WTC11 (cell line): ENCODE results near the gene SVOPL. TPM values are rescaled to one million over a fixed set of nuclear protein-coding genes. Genes with fewer than 3 reads are reported as not detected.

ENCODE experiments used
- ATAC-seq: fragments of 200-7000 bp; cut with Tn5 transposase; 2 replicates; pipeline ENCODE4 v1.10.0; 2021; ENCODE audit warnings: mild to moderate bottlenecking, moderate library complexity
- CTCF ChIA-PET: fragments of 300-600 bp; sonication (Branson Sonifier 250); formaldehyde crosslinking; loops from one replicate; lab custom pipeline; 2021; ENCODE audit warnings: antibody characterized with exemption; lab: Charles Lee
- POLR2A ChIA-PET: fragments of 350-600 bp; sonication (Branson Sonifier 250); formaldehyde crosslinking; loops from one replicate; lab custom pipeline; 2021; ENCODE audit warnings: antibody characterized with exemption; lab: Charles Lee
- DNase-seq: peaks from one replicate; pipeline ENCODE4 v3.0.0; 2021; ENCODE audit warnings: low spot score
- H3K27ac Mint-ChIP-seq: 2 replicates; pipeline ENCODE4 v1.8.0; 2021; ENCODE audit warnings: mixed read lengths
- H3K27me3 Mint-ChIP-seq: 2 replicates; pipeline ENCODE4 v1.8.0; 2021; ENCODE audit warnings: low read depth, mild to moderate bottlenecking, moderate library complexity, mixed read lengths
- H3K36me3 Mint-ChIP-seq: 2 replicates; pipeline ENCODE4 v1.8.0; 2021; ENCODE audit warnings: mixed read lengths
- H3K4me1 Mint-ChIP-seq: 2 replicates; pipeline ENCODE4 v1.8.0; 2022; ENCODE audit warnings: mixed read lengths
- H3K4me3 Mint-ChIP-seq: 2 replicates; pipeline ENCODE4 v1.8.0; 2021; ENCODE audit warnings: mild to moderate bottlenecking, moderate library complexity, mixed read lengths
- H3K9me3 Mint-ChIP-seq: 2 replicates; pipeline ENCODE4 v1.8.0; 2021; ENCODE audit warnings: mixed read lengths
- ARID4B ChIP-seq: sonication (generic); formaldehyde crosslinking; IDR thresholded peaks from 2 replicates; pipeline ENCODE4 v1.8.0; 2023; ENCODE audit warnings: missing genetic modification reagents, mild to moderate bottlenecking, borderline replicate concordance
- ATF1 ChIP-seq: sonication (generic); formaldehyde crosslinking; IDR thresholded peaks from 2 replicates; pipeline ENCODE4 v1.8.1; 2023; ENCODE audit warnings: mild to moderate bottlenecking, moderate library complexity, missing genetic modification reagents
- CDX4 ChIP-seq: fragments of 250-450 bp; sonication (Bioruptor Pico); IDR thresholded peaks from 2 replicates; pipeline ENCODE4 v1.9.0; 2021; ENCODE audit warnings: moderate library complexity, mild to moderate bottlenecking, inconsistent platforms, borderline replicate concordance
- CREB1 ChIP-seq: sonication (generic); formaldehyde crosslinking; IDR thresholded peaks from 2 replicates; pipeline ENCODE4 v1.8.0; 2023; ENCODE audit warnings: mild to moderate bottlenecking, missing genetic modification reagents
- CREM ChIP-seq: sonication (generic); formaldehyde crosslinking; IDR thresholded peaks from 2 replicates; pipeline ENCODE4 v1.8.1; 2022; ENCODE audit warnings: mild to moderate bottlenecking, missing genetic modification reagents, moderate library complexity
- GABPB1 ChIP-seq: sonication (generic); formaldehyde crosslinking; IDR thresholded peaks from 2 replicates; pipeline ENCODE4 v1.8.1; 2023; ENCODE audit warnings: mild to moderate bottlenecking, missing genetic modification reagents
- GTF2I ChIP-seq: fragments of 250-450 bp; sonication (Bioruptor Pico); conservative IDR thresholded peaks from 2 replicates; pipeline ENCODE4 v1.4.0; 2021; ENCODE audit warnings: mild to moderate bottlenecking
- HMGA2 ChIP-seq: fragments of 250-450 bp; sonication (Bioruptor Pico); IDR thresholded peaks from 2 replicates; pipeline ENCODE4 v1.4.0; 2021; ENCODE audit warnings: mild to moderate bottlenecking, moderate library complexity
- HMGXB4 ChIP-seq: sonication (generic); formaldehyde crosslinking; IDR thresholded peaks from 2 replicates; pipeline ENCODE4 v1.8.1; 2023; ENCODE audit warnings: mild to moderate bottlenecking, moderate library complexity, missing genetic modification reagents
- IRF1 ChIP-seq: sonication (generic); formaldehyde crosslinking; IDR thresholded peaks from 2 replicates; pipeline ENCODE4 v1.8.0; 2023; ENCODE audit warnings: missing genetic modification reagents
- MLX ChIP-seq: sonication (generic); formaldehyde crosslinking; IDR thresholded peaks from 2 replicates; pipeline ENCODE4 v1.8.1; 2023; ENCODE audit warnings: mild to moderate bottlenecking, missing genetic modification reagents, moderate library complexity
- MXD4 ChIP-seq: fragments of 250-450 bp; sonication (Bioruptor Pico); IDR thresholded peaks from 2 replicates; pipeline ENCODE4 v1.8.0; 2021; ENCODE audit warnings: mild to moderate bottlenecking, moderate library complexity, borderline replicate concordance
- MYBL2 ChIP-seq: sonication (generic); formaldehyde crosslinking; IDR thresholded peaks from 2 replicates; pipeline ENCODE4 v1.8.1; 2023; ENCODE audit warnings: mild to moderate bottlenecking, moderate library complexity, missing genetic modification reagents
- PREB ChIP-seq: sonication (generic); formaldehyde crosslinking; IDR thresholded peaks from 2 replicates; pipeline ENCODE4 v1.8.1; 2022; ENCODE audit warnings: mild to moderate bottlenecking, missing genetic modification reagents, moderate library complexity, borderline replicate concordance
- RELA ChIP-seq: sonication (generic); formaldehyde crosslinking; IDR thresholded peaks from 2 replicates; pipeline ENCODE4 v1.8.1; 2022; ENCODE audit warnings: missing genetic modification reagents, mild to moderate bottlenecking, borderline replicate concordance
- USF2 ChIP-seq: sonication (generic); formaldehyde crosslinking; IDR thresholded peaks from 2 replicates; pipeline ENCODE4 v1.8.1; 2023; ENCODE audit warnings: mild to moderate bottlenecking, missing genetic modification reagents, moderate library complexity
- ZNF219 ChIP-seq: sonication (generic); formaldehyde crosslinking; IDR thresholded peaks from 2 replicates; pipeline ENCODE4 v1.8.0; 2023; ENCODE audit warnings: missing genetic modification reagents, mild to moderate bottlenecking, borderline replicate concordance
- ZNF232 ChIP-seq: sonication (generic); formaldehyde crosslinking; IDR thresholded peaks from 2 replicates; pipeline ENCODE4 v1.8.0; 2022; ENCODE audit warnings: mild to moderate bottlenecking, missing genetic modification reagents
- ZNF317 ChIP-seq: sonication (generic); formaldehyde crosslinking; IDR thresholded peaks from 2 replicates; pipeline ENCODE4 v1.8.1; 2023; ENCODE audit warnings: low read depth, mild to moderate bottlenecking, moderate library complexity, missing genetic modification reagents, borderline replicate concordance
- ZSCAN18 ChIP-seq: fragments of 250-450 bp; sonication (Bioruptor Pico); IDR thresholded peaks from 2 replicates; pipeline ENCODE4 v2.1.2; 2022; ENCODE audit warnings: mild to moderate bottlenecking, moderate library complexity
- total RNA-seq: library from RNA; stranded (reverse); gene quantifications from 3 replicates; pipeline ENCODE4 v1.2.3, GENCODE V29; 2021

The SVOPL gene
- total RNA-seq, 1 experiment from 2014 or later: 1.9 TPM

- Mint-ChIP-seq H3K4me1 (peaks cover 52% of the 10 kb centered on the region), H3K36me3 (peaks cover 11% of the 10 kb centered on the region), H3K4me3 (no peak overlapping the region)
- DNase-seq (no peak), ATAC-seq (no peak)
- POLR2A ChIA-PET: interaction anchor here (0.6 kb wide), 1 partner anchor 725 kb away, joined by 3 read pairs; no protein-coding TSS in a partner anchor
- TF ChIP-seq HMGXB4 (no peak), ZSCAN18 (CRISPR knock-in tag) (no peak), ZNF317 (CRISPR knock-in tag) (no peak), MLX (CRISPR knock-in tag) (no peak), MYBL2 (no peak), ARID4B (CRISPR knock-in tag) (no peak)
- TF ChIP-seq, all 79 proteins: peak for 0
- CTCF ChIA-PET: interaction anchor here (0.6 to 1.1 kb wide), 2 partner anchors 70 to 151 kb away, joined by 3 read pairs; no protein-coding TSS in a partner anchor
- no peak overlapping the region for H3K27ac Mint-ChIP-seq
- peaks cover 28% of the 10 kb centered on the region for H3K9me3 Mint-ChIP-seq
- H3K27me3 Mint-ChIP-seq: no peaks in the 10 kb centered on the region; the same call in 1 of the 2 replicates
Measured at GRCh38 chr7:138669364-138669763, 31.8 kb downstream of the SVOPL start.

GRCh38 chr7:138668946-138669345, 32.2 kb downstream of the SVOPL start:
- POLR2A ChIA-PET: interaction anchor here (0.6 kb wide), 1 partner anchor 725 kb away, joined by 3 read pairs; no protein-coding TSS in a partner anchor
- Mint-ChIP-seq H3K27ac (no peak overlapping the region), H3K36me3 (peaks cover 11% of the 10 kb centered on the region), H3K9me3 (peaks cover 28% of the 10 kb centered on the region), H3K27me3 (no peaks in the 10 kb centered on the region; the same call in 1 of the 2 replicates), H3K4me3 (no peak overlapping the region), H3K4me1 (peaks cover 52% of the 10 kb centered on the region)
- ATAC-seq: no peak
- CTCF ChIA-PET: interaction anchor here (1.1 kb wide), 1 partner anchor 70 kb away, joined by 3 read pairs; no protein-coding TSS in a partner anchor
- DNase-seq: no peak
- TF ChIP-seq CREB1 (CRISPR knock-in tag) (no peak), CREM (CRISPR knock-in tag) (no peak), ZNF232 (CRISPR knock-in tag) (no peak), HMGA2 (CRISPR knock-in tag) (no peak), GABPB1 (CRISPR knock-in tag) (no peak), ATF1 (CRISPR knock-in tag) (no peak), RELA (CRISPR knock-in tag) (no peak), MXD4 (CRISPR knock-in tag) (no peak), USF2 (CRISPR knock-in tag) (no peak), ZSCAN18 (CRISPR knock-in tag) (no peak), IRF1 (CRISPR knock-in tag) (no peak), ZNF219 (CRISPR knock-in tag) (no peak), PREB (CRISPR knock-in tag) (no peak), GTF2I (no peak), CDX4 (no peak)
